ENCODE results near the gene FES. TPM values are rescaled to one million over a fixed set of nuclear protein-coding genes. Genes with fewer than 3 reads are reported as not detected.
A peak's percentile ranks its signal among the peaks of the same experiment; 100 is the strongest.

FES gene
- total RNA-seq (2013; cell fraction: nucleolus; rRNA removed) = 21.3 and 22.9 TPM in 2 replicates
- total RNA-seq (2014; rRNA removed) = 19.5 and 21.7 TPM in 2 replicates
- total RNA-seq (2014; rRNA removed; fragmentation: Illumina TruSeq; extraction: Trizol) = 6.1 and 7.0 TPM in 2 replicates
- 17.7 and 23.9 TPM in 2 replicates for total RNA-seq (2021)
- 2.3 TPM for polyA plus RNA-seq (2011; ENCODE audit: low read depth)
- polyA plus RNA-seq (2011; rRNA removed) = 0.07 and 0.09 TPM in 2 replicates
- polyA plus RNA-seq (2011; cell fraction: cytosol; rRNA removed) = 0.12 and 0.13 TPM in 2 replicates
- 0.28 and 0.34 TPM in 2 replicates for polyA plus RNA-seq (2011; cell fraction: nucleus; rRNA removed)
- polyA plus RNA-seq (2012) = 6.4 and 6.7 TPM in 2 replicates
- polyA plus RNA-seq (2014; fragmentation: Illumina TruSeq; extraction: Trizol) = 0.60 and 3.8 TPM in 2 replicates
- 1 to 10 TPM in 1 of 2 experiments, under 1 TPM in 1; 0.56 to 1.0 TPM for polyA plus RNA-seq (2014; fragmentation: Nextera tagmentation; extraction: Ambion mirVana)
- 14.6 and 20.6 TPM in 2 replicates for polyA plus RNA-seq (2014; rRNA removed)
- 10 to 100 TPM; 12.7 to 16.1 TPM for polyA plus RNA-seq (2016; fragmentation: Nextera tagmentation; extraction: Ambion mirVana)
- 0.10 TPM in 1 of 2 replicates, not detected in the other for polyA minus RNA-seq (2011; rRNA and poly(A)+ RNA removed)
- polyA minus RNA-seq (2011; cell fraction: cytosol; rRNA and poly(A)+ RNA removed) = 0.83 TPM in 1 of 2 replicates, not detected in the other
- 0.73 and 0.96 TPM in 2 replicates for polyA minus RNA-seq (2011; cell fraction: nucleus; rRNA and poly(A)+ RNA removed)
- percentile 43 among the genes with signal in this experiment for Bru-seq, nascent RNA
- percentile 42 among the genes with signal in this experiment for BruChase-seq, experiment 1, labeled RNA remaining after a 6-hour chase
- BruChase-seq, experiment 2, labeled RNA remaining after a 2-hour chase = percentile 41 among the genes with signal in this experiment
- long read RNA-seq, experiment 1, partial matches to known transcripts = 1 of 1 reads
- long read RNA-seq, experiment 1, other reads (novel, unspliced or antisense) = 0 of 1 reads
- long read RNA-seq, experiment 2, partial matches to known transcripts = 0 of 1 reads
- long read RNA-seq, experiment 2, other reads (novel, unspliced or antisense) = 1 of 1 reads

DNA sequence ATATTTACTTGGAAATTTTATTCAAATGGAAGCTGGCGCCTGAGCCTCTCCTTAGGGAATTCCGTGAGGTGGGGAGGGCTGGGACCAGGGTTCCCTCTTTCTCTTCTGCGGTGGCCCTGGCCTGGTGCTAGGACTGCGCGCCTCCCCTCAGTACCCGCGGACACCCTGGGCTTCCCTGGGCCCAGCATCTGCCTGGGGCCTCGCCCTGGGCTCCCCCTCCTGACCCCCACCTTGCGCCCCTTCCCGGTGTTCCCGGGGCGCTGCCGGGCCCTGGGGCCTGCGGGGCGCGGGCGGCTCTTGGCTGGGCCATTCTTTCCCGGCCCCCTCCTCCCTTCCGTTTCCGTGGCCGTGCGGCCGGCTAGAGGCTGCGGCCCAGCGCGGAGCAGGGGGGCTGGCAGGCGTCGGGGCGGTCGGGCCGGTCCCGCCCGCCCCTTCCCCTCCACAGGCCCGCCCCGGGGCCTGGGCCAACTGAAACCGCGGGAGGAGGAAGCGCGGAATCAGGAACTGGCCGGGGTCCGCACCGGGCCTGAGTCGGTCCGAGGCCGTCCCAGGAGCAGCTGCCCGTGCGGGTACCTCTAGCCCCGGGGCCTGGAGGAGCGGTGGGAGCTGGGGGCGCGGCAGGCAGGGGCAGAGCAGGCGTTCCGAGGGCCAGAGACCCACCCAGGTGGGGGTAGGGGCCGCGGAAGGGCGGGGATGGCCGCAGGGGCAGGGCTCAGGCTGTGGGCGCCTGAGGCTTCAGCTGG, at the start of gene FES:
TSS of gene FES (plus strand) at position 529 of the 743 bp plus-strand sequence. CDS start 542 bp downstream, outside the sequence.
- POLR2A ChIA-PET = interaction anchor here (0.6 to 1.2 kb wide), 2 partner anchors 16 to 230 kb away, joined by 3 to 5 read pairs; no protein-coding TSS in a partner anchor
- Histone ChIP-seq H3K36me3 (ENCODE audit: control insufficient read depth in 2 of 2, insufficient read depth in 2 of 2, low read length in 1 of 2) (peaks cover 0 to 18% of the 10 kb centered on the region in 2 experiments; a peak in 2 of 4 replicates), H3K9me3 (replicated peaks; ENCODE audit: control insufficient read depth, insufficient read depth, low read length) (no peaks in the 10 kb centered on the region), H3K9ac (ENCODE audit: control insufficient read depth, insufficient read depth, low read length) (peak within 1 kb of the TSS; percentile 73), H3K79me2 (ENCODE audit: control insufficient read depth, insufficient read depth, low read length) (no peaks in the 10 kb centered on the region; the same call in 1 of the 2 replicates), H3K4me1 (ENCODE audit: control insufficient read depth, insufficient read depth, low read length) (peaks cover 19% of the 10 kb centered on the region), H3K4me3 (peak within 1 kb of the TSS; percentile 37; the same call in 1 of the 2 replicates), H3K27ac (ENCODE audit: control insufficient read depth, insufficient read depth) (peak within 1 kb of the TSS; percentile 57), H3K4me2 (ENCODE audit: control insufficient read depth, insufficient read depth) (peak within 1 kb of the TSS; percentile 49), H3K27me3 (replicated peaks in 1 of 2; ENCODE audit: control insufficient read depth in 2 of 2, insufficient read depth in 2 of 2, low read length in 1 of 2) (no peaks in the 10 kb centered on the region), H2AFZ (ENCODE audit: control insufficient read depth, low read depth, low read length) (peak within 1 kb of the TSS; percentile 47), H4K20me1 (ENCODE audit: control insufficient read depth, insufficient read depth) (no peaks in the 10 kb centered on the region)
- CTCF ChIA-PET = interaction anchor here (1.0 to 4.7 kb wide), 12 partner anchors 9 to 286 kb away, joined by 3 to 104 read pairs (median 16); partner anchors contain the start of genes BLM, HDDC3 and UNC45A
- TF ChIP-seq, protein P1, sequence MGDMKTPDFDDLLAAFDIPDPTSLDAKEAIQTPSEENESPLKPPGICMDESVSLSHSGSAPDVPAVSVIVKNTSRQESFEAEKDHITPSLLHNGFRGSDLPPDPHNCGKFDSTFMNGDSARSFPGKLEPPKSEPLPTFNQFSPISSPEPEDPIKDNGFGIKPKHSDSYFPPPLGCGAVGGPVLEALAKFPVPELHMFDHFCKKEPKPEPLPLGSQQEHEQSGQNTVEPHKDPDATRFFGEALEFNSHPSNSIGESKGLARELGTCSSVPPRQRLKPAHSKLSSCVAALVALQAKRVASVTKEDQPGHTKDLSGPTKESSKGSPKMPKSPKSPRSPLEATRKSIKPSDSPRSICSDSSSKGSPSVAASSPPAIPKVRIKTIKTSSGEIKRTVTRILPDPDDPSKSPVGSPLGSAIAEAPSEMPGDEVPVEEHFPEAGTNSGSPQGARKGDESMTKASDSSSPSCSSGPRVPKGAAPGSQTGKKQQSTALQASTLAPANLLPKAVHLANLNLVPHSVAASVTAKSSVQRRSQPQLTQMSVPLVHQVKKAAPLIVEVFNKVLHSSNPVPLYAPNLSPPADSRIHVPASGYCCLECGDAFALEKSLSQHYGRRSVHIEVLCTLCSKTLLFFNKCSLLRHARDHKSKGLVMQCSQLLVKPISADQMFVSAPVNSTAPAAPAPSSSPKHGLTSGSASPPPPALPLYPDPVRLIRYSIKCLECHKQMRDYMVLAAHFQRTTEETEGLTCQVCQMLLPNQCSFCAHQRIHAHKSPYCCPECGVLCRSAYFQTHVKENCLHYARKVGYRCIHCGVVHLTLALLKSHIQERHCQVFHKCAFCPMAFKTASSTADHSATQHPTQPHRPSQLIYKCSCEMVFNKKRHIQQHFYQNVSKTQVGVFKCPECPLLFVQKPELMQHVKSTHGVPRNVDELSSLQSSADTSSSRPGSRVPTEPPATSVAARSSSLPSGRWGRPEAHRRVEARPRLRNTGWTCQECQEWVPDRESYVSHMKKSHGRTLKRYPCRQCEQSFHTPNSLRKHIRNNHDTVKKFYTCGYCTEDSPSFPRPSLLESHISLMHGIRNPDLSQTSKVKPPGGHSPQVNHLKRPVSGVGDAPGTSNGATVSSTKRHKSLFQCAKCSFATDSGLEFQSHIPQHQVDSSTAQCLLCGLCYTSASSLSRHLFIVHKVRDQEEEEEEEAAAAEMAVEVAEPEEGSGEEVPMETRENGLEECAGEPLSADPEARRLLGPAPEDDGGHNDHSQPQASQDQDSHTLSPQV (IDR thresholded peaks at IDR 0.05) = no peak
- TF ChIP-seq NFYA (IDR thresholded peaks at IDR 0.05; ENCODE audit: borderline replicate concordance, low read depth, low read length) = no peak
- peak; percentile 69 for TF ChIP-seq POLR2A (IDR thresholded peaks at IDR 0.05; ENCODE audit: low read depth, low read length)
- TF ChIP-seq WRNIP1 (IDR thresholded peaks at IDR 0.05; ENCODE audit: borderline replicate concordance, low read depth, low read length) = no peak
- TF ChIP-seq EED (IDR thresholded peaks at IDR 0.05; ENCODE audit: low read depth) = peak; percentile 19; the same call in 1 of the 2 replicates
- TF ChIP-seq JUNB (IDR thresholded peaks at IDR 0.05) = no peak
- TF ChIP-seq NR2C2 (IDR thresholded peaks at IDR 0.05; ENCODE audit: borderline replicate concordance, control insufficient read depth, insufficient read length, low read depth) = no peak
- peak; percentile 24 for ATAC-seq
- no peak for DNase-seq (ENCODE audit: low read depth, low spot score)
- intact Hi-C loops (cut with micrococcal nuclease; ENCODE audit: unreplicated experiment) (loop anchor here (10.0 kb wide), 1 partner anchor 389 kb away; no protein-coding TSS in a partner anchor), in situ Hi-C loops (cut with MboI) (no loop called here)
- SMC1A ChIA-PET (ENCODE audit: uncharacterized antibody, unreplicated experiment) = interaction anchor here (0.9 to 4.6 kb wide), 11 partner anchors 10 to 578 kb away, joined by 3 to 49 read pairs (median 8); partner anchors contain the start of genes HDDC3 and UNC45A
- FAIRE-seq = no peak
- RAD21 ChIA-PET (ENCODE audit: unreplicated experiment) = interaction anchor here (1.0 to 4.0 kb wide), 7 partner anchors 14 to 236 kb away, joined by 3 to 57 read pairs (median 4); partner anchors contain the start of genes HDDC3 and UNC45A
- no TSS peak for BruUV-seq (replicated peaks)
- 34% methylated on average over 35 of the region's 58 CpGs for WGBS (ENCODE audit: insufficient coverage, insufficient replicate concordance, low lambda C conversion rate, missing lambda C conversion rate)

All from GM12878 (cell line).